Activated T-cell treated with anti-CD3 and anti-CD28 coated beads, Interleukin-2, amount 50 U/mL, for 72 hours (primary cell): Measurements from ENCODE around the gene RBBP4. TPM values are rescaled to one million over a fixed set of nuclear protein-coding genes. Genes with fewer than 3 reads are reported as not detected.
"Not testable (repeated sequence)": the region's sequence is repeated elsewhere in the genome, so short reads cannot be mapped to it uniquely, and the experiment has no call there.

Experiments
- ATAC-seq, 2 donors: fragments of 150-1000 bp; cut with Tn5 transposase; replicated peaks in 1 of 2; 2 replicates each; pipeline ENCODE4 v1.10.0; 2021; ENCODE audit warnings: moderate library complexity in 2 of 2, mild to moderate bottlenecking in 1 of 2
- DNase-seq, 2 donors: peaks; one replicate each; pipeline ENCODE4 v3.0.0; 2021 to 2022; ENCODE audit warnings: mixed read lengths in 1 of 2
- H3K27ac Mint-ChIP-seq: one replicate; pipeline ENCODE4 v1.8.0; 2022; ENCODE audit warnings: mild to moderate bottlenecking, moderate library complexity, mixed read lengths
- H3K27me3 Mint-ChIP-seq: one replicate; pipeline ENCODE4 v1.8.0; 2022; ENCODE audit warnings: low read depth, mixed read lengths
- H3K36me3 Mint-ChIP-seq, 2 donors: one replicate each; pipeline ENCODE4 v1.8.0; 2022; ENCODE audit warnings: mixed read lengths in 2 of 2, mild to moderate bottlenecking in 1 of 2; ENCODE audit not compliant: insufficient read depth in 2 of 2
- H3K4me1 Mint-ChIP-seq: one replicate; pipeline ENCODE4 v1.8.0; 2022; ENCODE audit warnings: low read depth, mixed read lengths
- H3K4me3 Mint-ChIP-seq, 2 donors: one replicate each; pipeline ENCODE4 v1.8.0; 2022; ENCODE audit warnings: mild to moderate bottlenecking in 2 of 2, mixed read lengths in 2 of 2, moderate library complexity in 2 of 2
- H3K9me3 Mint-ChIP-seq, 2 donors: one replicate each; pipeline ENCODE4 v1.8.0; 2022; ENCODE audit warnings: mixed read lengths in 2 of 2
- total RNA-seq, 2 donors: library from RNA; stranded (reverse); gene quantifications; one replicate each; pipeline ENCODE4 v1.2.3, GENCODE V29; 2022

Gene RBBP4
- total RNA-seq, 2 donors from 2014 or later, result 252 to 274 TPM

DNA sequence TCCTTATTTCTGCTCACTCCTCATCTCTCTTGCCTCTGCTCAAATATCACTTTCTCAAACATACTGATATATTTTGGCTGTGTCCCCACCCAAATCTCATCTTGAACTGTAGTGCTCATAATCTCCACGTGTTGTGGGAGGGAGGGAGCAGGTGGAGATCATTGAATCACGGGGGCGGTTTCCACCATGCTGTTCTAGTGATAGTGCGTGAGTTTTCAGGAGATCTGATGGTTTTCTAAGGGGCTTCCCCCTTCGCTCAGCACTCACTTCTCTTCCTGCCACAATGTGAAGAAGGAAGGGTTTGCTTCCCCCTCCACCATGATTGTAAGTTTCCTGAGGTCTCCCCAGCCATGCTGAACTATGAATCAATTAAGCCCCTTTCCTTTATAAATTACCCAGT, 27.2 kb upstream of the RBBP4 start:
- peak overlapping the region; percentile 32 for H3K27ac Mint-ChIP-seq
- DNase-seq, result peak; percentile 15 to 30
- H3K9me3 Mint-ChIP-seq, result peaks cover 0 to 2% of the 10 kb centered on the region in 2 donors
- ATAC-seq, result peak; percentile 27 to 51
- peaks cover 66% of the 10 kb centered on the region for H3K4me1 Mint-ChIP-seq
- peak overlapping the region; percentile 5 to 16 for H3K4me3 Mint-ChIP-seq
- peaks cover 4 to 25% of the 10 kb centered on the region in 2 donors for H3K36me3 Mint-ChIP-seq
- no peaks in the 10 kb centered on the region for H3K27me3 Mint-ChIP-seq

DNA sequence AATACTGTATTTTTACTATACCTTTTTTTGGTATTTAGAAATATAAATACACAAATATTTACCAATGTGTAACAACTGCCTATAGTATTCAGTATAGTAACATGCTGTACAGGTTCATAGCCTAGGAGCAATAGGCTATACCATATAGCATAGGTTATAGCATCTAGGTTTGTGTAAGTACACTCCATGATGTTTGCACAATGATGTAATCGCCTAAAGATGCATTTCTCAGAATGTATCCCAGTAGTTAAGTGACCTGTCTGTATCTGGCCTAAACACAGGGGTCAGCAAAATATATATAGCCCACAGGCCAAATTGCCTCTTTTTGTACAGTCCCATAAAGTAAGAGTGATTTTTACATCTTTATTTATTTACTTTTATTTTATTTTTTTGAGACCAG, 24.8 kb upstream of the RBBP4 start:
- no peak overlapping the region for H3K27ac Mint-ChIP-seq
- no peaks in the 10 kb centered on the region for H3K27me3 Mint-ChIP-seq
- no peak for DNase-seq
- peaks cover 0 to 2% of the 10 kb centered on the region in 2 donors for H3K9me3 Mint-ChIP-seq
- no peak overlapping the region for H3K4me3 Mint-ChIP-seq
- peaks cover 59% of the 10 kb centered on the region for H3K4me1 Mint-ChIP-seq
- no peak for ATAC-seq
- peaks cover 4 to 25% of the 10 kb centered on the region in 2 donors for H3K36me3 Mint-ChIP-seq

DNA sequence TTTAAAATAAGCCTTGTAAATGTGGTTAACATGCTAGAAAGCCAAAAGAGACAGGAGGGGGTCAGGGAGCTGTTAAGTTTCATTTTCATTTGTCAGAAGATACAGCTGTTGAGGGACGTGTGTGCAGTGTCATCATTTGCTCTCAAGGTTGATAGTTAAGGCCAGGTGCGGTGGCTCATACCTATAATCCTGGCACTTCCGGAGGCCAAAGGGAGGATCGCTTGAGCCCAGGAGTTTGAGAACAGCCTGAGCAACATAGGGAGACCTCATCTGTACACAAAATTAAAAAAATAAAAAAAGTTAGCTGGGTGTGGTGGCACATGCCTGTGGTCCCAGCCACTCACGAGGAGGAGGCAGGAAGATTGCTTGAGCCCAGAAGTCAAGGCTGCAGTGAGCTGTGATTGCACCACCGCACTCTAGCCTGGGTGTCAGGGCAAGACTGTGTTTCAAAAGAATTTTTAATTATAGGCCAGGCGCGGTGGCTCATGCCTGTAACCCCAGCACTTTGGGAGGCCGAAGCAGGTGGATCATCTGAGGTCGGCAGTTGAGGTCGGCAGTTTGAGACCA, 23.3 kb upstream of the RBBP4 start:
- DNase-seq (no peak), ATAC-seq (peak; percentile 41 to 42)
- Mint-ChIP-seq H3K4me1 (peaks cover 46% of the 10 kb centered on the region), H3K27me3 (no peaks in the 10 kb centered on the region), H3K4me3 (peak overlapping the region; percentile 27 to 74), H3K27ac (peak overlapping the region; percentile 96), H3K9me3 (peaks cover 0 to 2% of the 10 kb centered on the region in 2 donors), H3K36me3 (peaks cover 4 to 15% of the 10 kb centered on the region in 2 donors)

DNA sequence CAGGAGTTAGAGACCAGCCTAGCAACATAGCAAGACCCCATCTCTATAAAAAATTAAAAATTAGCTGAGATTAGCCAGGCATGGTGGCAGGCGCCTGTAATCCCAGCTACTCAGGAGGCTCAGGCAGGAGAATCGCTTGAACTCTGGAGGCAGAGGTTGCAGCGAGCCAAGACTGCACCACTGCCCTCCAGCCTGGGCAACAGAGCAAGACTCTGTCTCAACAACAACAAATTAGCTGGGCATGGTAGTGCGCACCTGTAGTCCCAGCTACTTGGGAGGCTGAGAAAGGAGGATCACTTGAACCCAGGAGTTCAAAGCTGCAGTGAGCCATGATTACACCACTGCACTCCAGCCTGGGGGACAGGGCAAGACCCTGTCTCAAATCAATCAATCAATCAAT, 20.8 kb upstream of the RBBP4 start:
- H3K4me3 Mint-ChIP-seq, H3K27me3 Mint-ChIP-seq, ATAC-seq, H3K36me3 Mint-ChIP-seq, H3K27ac Mint-ChIP-seq, DNase-seq, H3K9me3 Mint-ChIP-seq: not testable (repeated sequence)
- peaks cover 27% of the 10 kb centered on the region for H3K4me1 Mint-ChIP-seq

DNA sequence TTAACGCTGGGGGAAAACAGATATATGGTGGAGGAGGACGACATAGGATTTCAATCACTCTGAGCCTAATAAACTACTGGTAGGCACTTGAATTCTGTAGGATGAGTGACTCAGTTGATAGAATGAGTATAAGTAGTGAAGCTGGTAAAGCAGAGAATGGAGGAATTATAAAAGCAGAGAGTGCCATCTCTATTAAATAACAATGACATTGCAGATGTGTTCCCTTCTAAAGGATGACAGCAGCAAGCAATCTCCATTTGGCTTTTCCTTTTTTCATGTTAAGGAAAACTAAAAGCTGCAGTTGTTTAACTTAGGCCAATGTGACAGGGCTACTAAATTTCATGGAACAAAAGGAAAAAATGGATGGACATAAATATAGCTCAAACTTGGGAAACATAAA, 18.2 kb upstream of the RBBP4 start:
- ATAC-seq (no peak), DNase-seq (no peak)
- Mint-ChIP-seq H3K9me3 (no peaks in the 10 kb centered on the region), H3K4me3 (no peak overlapping the region), H3K4me1 (peaks cover 16% of the 10 kb centered on the region), H3K36me3 (peaks cover 0 to 6% of the 10 kb centered on the region in 2 donors), H3K27ac (peak overlapping the region; percentile 32), H3K27me3 (no peaks in the 10 kb centered on the region)

DNA sequence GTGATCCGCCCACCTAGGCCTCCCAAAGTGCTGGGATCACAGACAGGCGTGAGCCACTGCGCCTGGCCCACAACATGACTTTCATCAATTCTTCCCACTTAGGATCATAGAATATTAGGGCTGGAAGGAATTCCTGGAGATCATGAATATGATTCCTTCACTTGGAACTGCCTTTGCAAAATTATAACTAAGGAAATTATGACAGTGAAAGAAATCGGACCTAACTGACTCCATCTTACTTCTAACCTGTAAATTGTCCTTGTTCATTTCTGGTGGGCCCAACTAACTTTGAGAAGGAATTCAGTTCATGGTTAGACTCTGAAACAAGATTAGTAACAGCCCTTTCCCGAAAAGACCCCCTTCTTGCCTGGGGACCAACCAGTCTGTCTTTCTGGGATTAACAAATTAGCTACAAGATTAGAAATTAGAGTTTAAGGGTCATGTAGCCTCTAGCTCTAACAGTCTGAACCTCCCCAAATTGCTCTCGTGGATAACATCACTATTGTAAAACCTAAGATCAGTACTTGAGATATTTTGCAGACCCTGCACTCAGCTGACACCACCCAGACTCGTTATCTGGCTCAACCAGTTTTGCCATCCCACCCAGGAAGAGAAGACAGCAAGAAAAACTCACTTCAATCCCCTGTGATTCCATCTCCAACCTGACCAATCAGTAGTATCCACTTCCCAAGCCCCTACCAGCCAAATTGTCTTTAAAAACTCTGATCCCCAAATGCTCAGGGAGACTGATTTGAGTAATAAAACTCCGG, 15.3 kb upstream of the RBBP4 start:
- H3K4me3 Mint-ChIP-seq, result no peak overlapping the region
- H3K27ac Mint-ChIP-seq, result no peak overlapping the region
- peaks cover 0 to 4% of the 10 kb centered on the region in 2 donors for H3K36me3 Mint-ChIP-seq
- H3K27me3 Mint-ChIP-seq, result no peaks in the 10 kb centered on the region
- ATAC-seq, result no peak
- no peak for DNase-seq
- no peaks in the 10 kb centered on the region for H3K9me3 Mint-ChIP-seq
- peaks cover 4% of the 10 kb centered on the region for H3K4me1 Mint-ChIP-seq

DNA sequence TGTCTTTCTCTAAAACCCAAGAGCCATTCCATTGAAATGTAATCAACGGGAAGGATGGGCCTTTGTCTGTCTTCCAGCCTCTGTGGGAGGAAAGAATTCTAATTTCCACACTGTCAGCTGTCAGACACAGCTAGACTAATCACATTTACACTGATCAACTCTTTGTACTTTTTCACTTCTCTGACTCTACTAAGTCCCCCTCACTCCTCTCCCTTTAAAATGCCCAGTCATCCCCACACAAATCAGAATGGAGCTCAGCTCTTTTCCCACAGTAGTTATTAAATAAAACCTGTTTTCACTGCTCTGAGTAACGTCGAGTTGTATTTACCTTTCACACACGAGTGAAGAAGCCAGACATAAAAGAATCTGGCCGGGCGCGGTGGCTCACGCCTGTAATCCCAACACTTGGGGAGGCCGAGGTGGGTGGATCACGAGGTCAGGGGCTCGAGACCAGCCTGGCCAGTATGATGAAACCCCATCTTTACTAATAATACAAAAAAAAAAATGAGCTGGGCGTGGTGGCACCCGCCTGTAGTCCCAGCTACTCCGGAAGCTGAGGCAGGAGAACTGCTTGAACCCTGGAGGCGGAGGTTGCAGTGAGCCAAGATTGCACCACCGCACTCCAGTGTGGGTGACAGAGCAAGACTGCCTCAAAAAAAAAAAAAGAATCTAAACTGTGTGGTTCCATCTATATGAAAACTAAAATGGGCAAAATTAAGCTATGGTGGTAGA, 13.9 kb upstream of the RBBP4 start:
- no peaks in the 10 kb centered on the region for H3K9me3 Mint-ChIP-seq
- DNase-seq (no peak), ATAC-seq (no peak)
- H3K4me1 Mint-ChIP-seq, result peaks cover 4% of the 10 kb centered on the region
- no peak overlapping the region for H3K4me3 Mint-ChIP-seq
- no peaks in the 10 kb centered on the region for H3K27me3 Mint-ChIP-seq
- H3K36me3 Mint-ChIP-seq, result peaks cover 0 to 4% of the 10 kb centered on the region in 2 donors
- no peak overlapping the region for H3K27ac Mint-ChIP-seq

DNA sequence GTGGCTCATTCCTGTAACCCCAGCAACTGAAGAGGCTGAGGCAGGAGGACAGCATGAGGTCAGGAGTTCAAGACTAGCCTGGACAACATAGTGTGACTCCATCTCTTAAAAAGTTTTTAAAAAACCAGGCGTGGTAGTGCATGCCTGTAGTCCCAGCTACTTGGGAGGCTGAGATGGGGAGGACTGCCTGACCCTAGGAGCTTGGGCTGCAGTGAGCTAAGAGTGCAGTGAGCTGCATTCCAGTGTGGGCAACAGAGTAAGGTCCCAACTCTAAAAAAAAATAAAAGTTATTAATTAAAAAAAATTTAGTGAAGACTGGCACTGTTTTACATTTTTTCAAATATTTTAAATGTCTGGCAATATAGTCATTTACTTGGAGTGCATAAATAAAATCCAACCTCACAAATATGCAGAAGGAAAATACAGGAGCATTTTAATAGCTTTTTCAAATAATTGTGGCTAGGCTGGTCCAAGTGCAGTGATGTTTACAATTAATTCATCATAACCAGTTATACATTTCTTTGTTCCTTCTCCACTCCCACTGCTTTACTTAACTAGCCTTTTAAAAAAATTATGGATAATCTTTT, 11.4 kb upstream of the RBBP4 start:
- Mint-ChIP-seq H3K4me3 (no peak overlapping the region), H3K36me3 (peaks cover 0 to 4% of the 10 kb centered on the region in 2 donors), H3K4me1 (peaks cover 2% of the 10 kb centered on the region), H3K9me3 (no peaks in the 10 kb centered on the region), H3K27me3 (no peaks in the 10 kb centered on the region), H3K27ac (no peak overlapping the region)
- no peak for DNase-seq
- no peak for ATAC-seq

DNA sequence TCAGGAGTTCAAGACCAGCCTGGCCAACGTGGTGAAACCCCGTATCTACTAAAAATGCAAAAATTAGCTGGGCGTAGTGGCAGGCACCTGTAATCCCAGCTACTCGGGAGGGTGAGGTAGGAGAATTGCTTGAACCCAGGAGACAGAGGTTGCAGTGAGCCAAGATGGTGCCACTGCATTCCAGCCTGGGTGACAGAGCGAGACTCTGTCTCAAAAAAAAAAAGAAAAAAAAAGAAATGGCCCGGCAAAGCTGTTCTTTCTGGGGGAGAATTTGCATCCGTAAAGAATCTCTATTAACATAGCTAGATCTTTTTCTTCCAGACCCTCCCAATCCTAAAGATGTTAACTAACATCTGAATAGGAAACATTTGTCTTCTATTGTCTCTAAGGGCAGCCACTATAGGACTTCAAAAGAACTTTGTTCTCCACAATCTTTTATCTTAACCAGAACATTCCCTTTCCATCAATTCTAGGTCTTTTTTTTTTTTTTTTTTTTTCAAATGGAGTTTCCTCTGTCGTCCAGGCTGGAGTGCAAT, 8.6 kb upstream of the RBBP4 start:
- not testable (repeated sequence) for H3K27ac Mint-ChIP-seq, H3K27me3 Mint-ChIP-seq, DNase-seq, H3K4me1 Mint-ChIP-seq, H3K9me3 Mint-ChIP-seq, ATAC-seq, H3K4me3 Mint-ChIP-seq, H3K36me3 Mint-ChIP-seq

DNA sequence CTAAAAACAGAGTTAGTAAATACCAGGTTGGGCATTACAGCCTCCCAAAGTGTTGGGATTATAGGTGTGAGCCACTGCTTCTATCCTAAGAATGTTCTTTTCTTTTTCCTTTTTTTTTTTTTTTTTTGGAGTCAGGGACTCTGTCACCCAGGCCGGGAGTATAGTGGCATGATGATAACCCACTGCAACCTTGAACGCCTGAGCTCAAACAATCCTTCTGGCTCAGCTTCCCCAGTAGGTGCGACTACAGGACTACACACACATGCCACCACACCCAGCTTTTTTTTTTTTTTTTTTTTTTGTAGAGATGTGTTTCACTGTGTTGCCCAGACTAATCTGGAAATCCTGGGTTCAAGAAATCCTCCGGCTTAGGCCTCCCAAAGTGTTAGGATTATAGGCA, 6.6 kb upstream of the RBBP4 start:
- H3K4me1 Mint-ChIP-seq, result peaks cover 22% of the 10 kb centered on the region
- no peaks in the 10 kb centered on the region for H3K9me3 Mint-ChIP-seq
- no peaks in the 10 kb centered on the region for H3K27me3 Mint-ChIP-seq
- H3K27ac Mint-ChIP-seq, result no peak overlapping the region
- ATAC-seq, result no peak
- peaks cover 2% of the 10 kb centered on the region in 2 donors for H3K36me3 Mint-ChIP-seq
- no peak for DNase-seq
- H3K4me3 Mint-ChIP-seq, result no peak overlapping the region

DNA sequence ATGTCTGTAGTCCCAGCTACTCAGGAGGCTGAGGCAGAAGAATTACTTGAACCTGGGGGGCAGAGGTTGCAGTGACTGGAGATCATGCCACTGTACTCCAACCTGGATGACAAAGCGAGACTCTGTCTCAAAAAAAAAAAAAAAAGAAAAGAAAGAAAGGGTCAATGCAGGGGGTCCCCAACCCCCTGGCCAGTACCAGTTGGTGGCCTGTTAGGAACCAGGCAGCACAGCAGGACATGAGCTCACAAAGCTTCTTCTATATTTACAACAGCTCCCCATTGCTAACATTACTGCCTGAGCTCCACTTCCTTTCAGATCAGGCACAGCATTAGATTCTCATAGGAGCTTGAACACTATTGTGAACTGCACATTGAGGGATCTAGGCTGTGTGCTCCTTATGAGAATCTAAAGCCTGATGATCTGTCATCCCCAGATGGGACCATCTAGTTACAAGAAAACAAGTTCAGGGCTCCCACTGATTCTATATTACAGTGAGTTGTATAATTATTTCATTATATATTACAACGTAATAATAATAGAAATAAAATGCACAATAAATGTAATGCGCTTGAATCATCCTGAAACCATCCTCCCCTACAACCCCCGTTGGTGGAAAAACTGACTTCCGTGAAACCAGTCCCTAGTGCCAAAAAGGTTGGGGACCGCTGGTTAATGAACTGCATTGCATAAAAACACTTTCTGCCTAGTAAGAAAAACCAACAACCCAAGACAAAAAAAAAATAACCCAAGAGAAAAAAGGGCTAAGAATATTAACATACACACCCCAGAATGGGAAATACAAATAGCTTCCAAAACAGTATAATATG, 3.5 kb upstream of the RBBP4 start:
- ATAC-seq (no peak), DNase-seq (no peak)
- Mint-ChIP-seq H3K27ac (peak overlapping the region; percentile 93), H3K4me1 (peaks cover 31% of the 10 kb centered on the region), H3K36me3 (peaks cover 12% of the 10 kb centered on the region in 2 donors), H3K9me3 (no peaks in the 10 kb centered on the region), H3K4me3 (peak overlapping the region; percentile 89 to 96), H3K27me3 (no peaks in the 10 kb centered on the region)

DNA sequence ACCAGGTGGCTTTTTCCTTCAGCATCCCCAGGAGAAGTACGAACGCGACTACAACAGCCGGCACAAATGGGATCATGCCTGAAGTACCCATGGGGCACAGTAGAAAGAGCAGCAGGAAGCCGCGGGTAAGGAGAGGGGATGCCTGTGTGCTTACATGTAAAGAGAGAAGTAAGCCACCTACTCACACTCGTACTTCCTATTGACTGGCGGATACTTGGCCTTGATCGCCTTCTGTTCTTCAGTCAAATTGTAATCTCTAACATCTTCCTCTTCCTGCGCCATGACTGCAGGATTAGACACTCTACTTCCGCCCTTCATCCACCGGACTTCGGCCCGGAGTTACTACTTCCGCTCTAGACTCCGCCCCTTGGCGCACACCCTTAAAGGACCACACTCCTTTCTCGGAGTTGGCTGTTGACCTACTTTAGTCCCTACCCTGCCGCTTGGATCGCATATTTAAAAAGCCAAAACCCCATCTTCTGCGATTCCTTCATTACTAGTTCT, 708 bp upstream of the RBBP4 start, which contains the start of gene ZBTB8OS:
Gene ZBTB8OS (minus strand): TSS at position 303 of the 504 bp plus-strand sequence. CDS start 21 bp downstream, at position 282.
- ATAC-seq (peak; percentile 80 to 82), DNase-seq (peak; percentile 89 to 94)
- peak within 1 kb of the TSS; percentile 100 for H3K27ac Mint-ChIP-seq
- peak within 1 kb of the TSS; percentile 95 to 96 for H3K4me3 Mint-ChIP-seq
- peaks cover 56% of the 10 kb centered on the region for H3K4me1 Mint-ChIP-seq
- H3K36me3 Mint-ChIP-seq, result peaks cover 14 to 32% of the 10 kb centered on the region in 2 donors
- no peaks in the 10 kb centered on the region for H3K27me3 Mint-ChIP-seq
- H3K9me3 Mint-ChIP-seq, result no peaks in the 10 kb centered on the region
